SK-N-SH treated with all-trans-retinoic acid at 6 μM for 48 hours (cell line): Measurements from ENCODE around the gene CCN6.

ENCODE experiments used
- ATAC-seq: fragments of 200-7000 bp; cut with Tn5 transposase; 3 replicates; pipeline ENCODE4 v1.9.1; 2020; ENCODE audit warnings: mild to moderate bottlenecking, moderate library complexity
- ARNTL ChIP-seq: fragments of 450-650 bp; formaldehyde crosslinking; IDR thresholded peaks from 2 replicates; pipeline ENCODE4 v1.5.0; 2020; ENCODE audit warnings: low read depth, mild to moderate bottlenecking, moderate library complexity, borderline replicate concordance
- BACH2 ChIP-seq: fragments of 250-450 bp; sonication (Bioruptor Pico); IDR thresholded peaks from 2 replicates; pipeline ENCODE4 v1.9.0; 2021; ENCODE audit warnings: mild to moderate bottlenecking, borderline replicate concordance
- CSDC2 ChIP-seq: fragments of 250-450 bp; sonication (Bioruptor Pico); IDR thresholded peaks from 2 replicates; pipeline ENCODE4 v1.5.0; 2020; ENCODE audit warnings: mild to moderate bottlenecking, moderate library complexity
- ESRRG ChIP-seq: fragments of 250-450 bp; sonication (Bioruptor Pico); IDR thresholded peaks from 2 replicates; pipeline ENCODE4 v1.6.1; 2021; ENCODE audit warnings: mild to moderate bottlenecking
- GLIS3 ChIP-seq: fragments of 250-450 bp; sonication (Bioruptor Pico); IDR thresholded peaks from 2 replicates; pipeline ENCODE4 v1.5.0; 2020; ENCODE audit warnings: mild to moderate bottlenecking, moderate library complexity
- ISL1 ChIP-seq: fragments of 250-450 bp; sonication (Bioruptor Pico); IDR thresholded peaks from 2 replicates; pipeline ENCODE4 v2.1.2; 2022; ENCODE audit warnings: mild to moderate bottlenecking, moderate library complexity
- OSR1 ChIP-seq: fragments of 250-450 bp; sonication (Bioruptor Pico); IDR thresholded peaks from 2 replicates; pipeline ENCODE4 v1.8.0; 2022; ENCODE audit warnings: moderate library complexity, mild to moderate bottlenecking, inconsistent platforms
- PPARA ChIP-seq: fragments of 250-450 bp; sonication (Bioruptor Pico); IDR thresholded peaks from 2 replicates; pipeline ENCODE4 v1.5.0; 2020; ENCODE audit warnings: mild to moderate bottlenecking, borderline replicate concordance
- RARB ChIP-seq: fragments of 250-450 bp; sonication (Bioruptor Pico); IDR thresholded peaks from 2 replicates; pipeline ENCODE4 v1.8.0; 2021; ENCODE audit warnings: mild to moderate bottlenecking, moderate library complexity
- TOX ChIP-seq: fragments of 250-450 bp; sonication (Bioruptor Pico); IDR thresholded peaks from 2 replicates; pipeline ENCODE4 v1.8.0; 2021; ENCODE audit warnings: mild to moderate bottlenecking, moderate library complexity, borderline replicate concordance
- ZFP3 ChIP-seq: fragments of 250-450 bp; sonication (Bioruptor Pico); IDR thresholded peaks from 2 replicates; pipeline ENCODE4 v1.5.0; 2020; ENCODE audit warnings: mild to moderate bottlenecking, moderate library complexity
- ZFP30 ChIP-seq: fragments of 450-650 bp; formaldehyde crosslinking; IDR thresholded peaks from 2 replicates; pipeline ENCODE4 v1.5.0; 2022; ENCODE audit warnings: mild to moderate bottlenecking, moderate library complexity
- ZNF565 ChIP-seq: fragments of 450-650 bp; formaldehyde crosslinking; conservative IDR thresholded peaks from 2 replicates; pipeline ENCODE4 v1.5.0; 2020; ENCODE audit warnings: low read depth, mild to moderate bottlenecking, moderate library complexity
- ZNF70 ChIP-seq: fragments of 450-650 bp; formaldehyde crosslinking; IDR thresholded peaks from 2 replicates; pipeline ENCODE4 v1.5.0; 2020; ENCODE audit warnings: mild to moderate bottlenecking, moderate library complexity
- ZNF8 ChIP-seq: fragments of 450-650 bp; formaldehyde crosslinking; IDR thresholded peaks from 2 replicates; pipeline ENCODE4 v1.5.0; 2020; ENCODE audit warnings: mild to moderate bottlenecking, moderate library complexity
- TF ChIP-seq, protein P1 (sequence below): fragments of 250-450 bp; sonication (Bioruptor Pico); IDR thresholded peaks from 2 replicates; pipeline ENCODE4 v1.8.0; 2020; ENCODE audit warnings: mild to moderate bottlenecking, moderate library complexity, borderline replicate concordance
- TF ChIP-seq, protein P2 (sequence below): fragments of 250-450 bp; sonication (Bioruptor Pico); IDR thresholded peaks from 2 replicates; pipeline ENCODE4 v1.5.1; 2020; ENCODE audit warnings: low read depth, mild to moderate bottlenecking, moderate library complexity
- TF ChIP-seq, protein P3 (sequence below): fragments of 250-450 bp; sonication (Bioruptor Pico); IDR thresholded peaks from 2 replicates; pipeline ENCODE4 v1.5.1; 2021; ENCODE audit warnings: mild to moderate bottlenecking, moderate library complexity
- TF ChIP-seq, protein P4 (sequence below): fragments of 250-450 bp; sonication (Bioruptor Pico); IDR thresholded peaks from 2 replicates; pipeline ENCODE4 v1.8.0; 2021; ENCODE audit warnings: low read depth, mild to moderate bottlenecking, moderate library complexity, borderline replicate concordance
- TF ChIP-seq, protein P5 (sequence below): fragments of 250-450 bp; sonication (Bioruptor Pico); IDR thresholded peaks from 2 replicates; pipeline ENCODE4 v1.5.0; 2020; ENCODE audit warnings: mild to moderate bottlenecking, moderate library complexity

The CCN6 gene

DNA sequence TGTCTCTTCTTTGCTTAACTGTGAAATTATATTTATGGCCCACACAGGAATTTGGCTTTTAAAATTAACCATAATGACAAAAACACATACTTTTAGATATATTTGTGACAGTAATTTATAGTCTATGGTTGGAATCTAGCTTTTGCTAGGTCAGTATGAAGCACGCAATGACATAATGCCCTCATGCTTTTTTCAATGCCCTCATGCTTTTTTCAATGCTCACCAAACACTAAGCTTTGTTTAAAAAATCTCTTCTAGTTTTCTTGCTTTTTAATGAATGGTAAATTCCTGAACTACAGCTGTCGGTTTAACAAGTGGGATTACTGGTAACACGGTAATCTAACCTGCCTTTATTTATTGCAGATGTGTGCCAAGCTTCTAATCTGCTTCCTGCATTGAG, 12.7 kb downstream of the CCN6 start:
- TF ChIP-seq PPARA (no peak), GLIS3 (CRISPR knock-in tag) (no peak), ZFP3 (CRISPR knock-in tag) (no peak), ZNF8 (CRISPR knock-in tag) (no peak), ZNF70 (no peak), ARNTL (CRISPR knock-in tag) (no peak), ESRRG (no peak)
- TF ChIP-seq, protein P1, sequence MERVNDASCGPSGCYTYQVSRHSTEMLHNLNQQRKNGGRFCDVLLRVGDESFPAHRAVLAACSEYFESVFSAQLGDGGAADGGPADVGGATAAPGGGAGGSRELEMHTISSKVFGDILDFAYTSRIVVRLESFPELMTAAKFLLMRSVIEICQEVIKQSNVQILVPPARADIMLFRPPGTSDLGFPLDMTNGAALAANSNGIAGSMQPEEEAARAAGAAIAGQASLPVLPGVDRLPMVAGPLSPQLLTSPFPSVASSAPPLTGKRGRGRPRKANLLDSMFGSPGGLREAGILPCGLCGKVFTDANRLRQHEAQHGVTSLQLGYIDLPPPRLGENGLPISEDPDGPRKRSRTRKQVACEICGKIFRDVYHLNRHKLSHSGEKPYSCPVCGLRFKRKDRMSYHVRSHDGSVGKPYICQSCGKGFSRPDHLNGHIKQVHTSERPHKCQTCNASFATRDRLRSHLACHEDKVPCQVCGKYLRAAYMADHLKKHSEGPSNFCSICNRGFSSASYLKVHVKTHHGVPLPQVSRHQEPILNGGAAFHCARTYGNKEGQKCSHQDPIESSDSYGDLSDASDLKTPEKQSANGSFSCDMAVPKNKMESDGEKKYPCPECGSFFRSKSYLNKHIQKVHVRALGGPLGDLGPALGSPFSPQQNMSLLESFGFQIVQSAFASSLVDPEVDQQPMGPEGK (CRISPR knock-in tag): no peak

DNA sequence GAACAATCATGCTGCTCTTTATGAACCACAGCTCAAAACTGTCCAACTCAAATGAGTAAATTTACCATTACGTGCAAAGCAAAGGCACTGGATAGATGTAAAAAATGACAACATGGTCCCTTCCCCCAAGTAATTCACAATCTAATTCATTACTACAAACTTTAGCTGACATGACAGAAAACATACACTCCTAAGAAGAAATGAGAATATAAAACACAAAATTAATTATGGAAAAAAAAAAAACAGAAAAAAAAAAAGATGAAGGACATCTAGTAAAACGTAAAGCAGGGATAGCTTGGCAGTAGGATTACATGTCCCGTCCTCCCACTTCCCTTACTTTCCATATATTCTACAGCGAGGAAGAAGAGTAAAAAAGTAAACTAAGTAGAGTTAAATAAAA, 27.7 kb downstream of the CCN6 start:
- no peak for ATAC-seq
- TF ChIP-seq TOX (no peak), ARNTL (CRISPR knock-in tag) (no peak), ZNF70 (no peak), ESRRG (no peak), CSDC2 (CRISPR knock-in tag) (no peak), ZFP30 (CRISPR knock-in tag) (no peak), ZNF565 (CRISPR knock-in tag) (no peak), OSR1 (no peak), BACH2 (CRISPR knock-in tag) (no peak), GLIS3 (CRISPR knock-in tag) (no peak), PPARA (no peak), RARB (CRISPR knock-in tag) (no peak), ZFP3 (CRISPR knock-in tag) (no peak), ISL1 (no peak), ZNF8 (CRISPR knock-in tag) (no peak)
- TF ChIP-seq, protein P2, sequence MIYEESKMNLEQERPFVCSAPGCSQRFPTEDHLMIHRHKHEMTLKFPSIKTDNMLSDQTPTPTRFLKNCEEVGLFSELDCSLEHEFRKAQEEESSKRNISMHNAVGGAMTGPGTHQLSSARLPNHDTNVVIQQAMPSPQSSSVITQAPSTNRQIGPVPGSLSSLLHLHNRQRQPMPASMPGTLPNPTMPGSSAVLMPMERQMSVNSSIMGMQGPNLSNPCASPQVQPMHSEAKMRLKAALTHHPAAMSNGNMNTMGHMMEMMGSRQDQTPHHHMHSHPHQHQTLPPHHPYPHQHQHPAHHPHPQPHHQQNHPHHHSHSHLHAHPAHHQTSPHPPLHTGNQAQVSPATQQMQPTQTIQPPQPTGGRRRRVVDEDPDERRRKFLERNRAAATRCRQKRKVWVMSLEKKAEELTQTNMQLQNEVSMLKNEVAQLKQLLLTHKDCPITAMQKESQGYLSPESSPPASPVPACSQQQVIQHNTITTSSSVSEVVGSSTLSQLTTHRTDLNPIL (CRISPR knock-in tag): no peak
- TF ChIP-seq, protein P1 (CRISPR knock-in tag): no peak
- TF ChIP-seq, protein P3, sequence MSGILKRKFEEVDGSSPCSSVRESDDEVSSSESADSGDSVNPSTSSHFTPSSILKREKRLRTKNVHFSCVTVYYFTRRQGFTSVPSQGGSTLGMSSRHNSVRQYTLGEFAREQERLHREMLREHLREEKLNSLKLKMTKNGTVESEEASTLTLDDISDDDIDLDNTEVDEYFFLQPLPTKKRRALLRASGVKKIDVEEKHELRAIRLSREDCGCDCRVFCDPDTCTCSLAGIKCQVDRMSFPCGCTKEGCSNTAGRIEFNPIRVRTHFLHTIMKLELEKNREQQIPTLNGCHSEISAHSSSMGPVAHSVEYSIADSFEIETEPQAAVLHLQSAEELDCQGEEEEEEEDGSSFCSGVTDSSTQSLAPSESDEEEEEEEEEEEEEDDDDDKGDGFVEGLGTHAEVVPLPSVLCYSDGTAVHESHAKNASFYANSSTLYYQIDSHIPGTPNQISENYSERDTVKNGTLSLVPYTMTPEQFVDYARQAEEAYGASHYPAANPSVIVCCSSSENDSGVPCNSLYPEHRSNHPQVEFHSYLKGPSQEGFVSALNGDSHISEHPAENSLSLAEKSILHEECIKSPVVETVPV (CRISPR knock-in tag): no peak
- TF ChIP-seq, protein P4, sequence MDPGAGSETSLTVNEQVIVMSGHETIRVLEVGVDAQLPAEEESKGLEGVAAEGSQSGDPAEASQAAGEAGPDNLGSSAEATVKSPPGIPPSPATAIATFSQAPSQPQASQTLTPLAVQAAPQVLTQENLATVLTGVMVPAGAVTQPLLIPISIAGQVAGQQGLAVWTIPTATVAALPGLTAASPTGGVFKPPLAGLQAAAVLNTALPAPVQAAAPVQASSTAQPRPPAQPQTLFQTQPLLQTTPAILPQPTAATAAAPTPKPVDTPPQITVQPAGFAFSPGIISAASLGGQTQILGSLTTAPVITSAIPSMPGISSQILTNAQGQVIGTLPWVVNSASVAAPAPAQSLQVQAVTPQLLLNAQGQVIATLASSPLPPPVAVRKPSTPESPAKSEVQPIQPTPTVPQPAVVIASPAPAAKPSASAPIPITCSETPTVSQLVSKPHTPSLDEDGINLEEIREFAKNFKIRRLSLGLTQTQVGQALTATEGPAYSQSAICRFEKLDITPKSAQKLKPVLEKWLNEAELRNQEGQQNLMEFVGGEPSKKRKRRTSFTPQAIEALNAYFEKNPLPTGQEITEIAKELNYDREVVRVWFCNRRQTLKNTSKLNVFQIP (CRISPR knock-in tag): no peak
- TF ChIP-seq, protein P5, sequence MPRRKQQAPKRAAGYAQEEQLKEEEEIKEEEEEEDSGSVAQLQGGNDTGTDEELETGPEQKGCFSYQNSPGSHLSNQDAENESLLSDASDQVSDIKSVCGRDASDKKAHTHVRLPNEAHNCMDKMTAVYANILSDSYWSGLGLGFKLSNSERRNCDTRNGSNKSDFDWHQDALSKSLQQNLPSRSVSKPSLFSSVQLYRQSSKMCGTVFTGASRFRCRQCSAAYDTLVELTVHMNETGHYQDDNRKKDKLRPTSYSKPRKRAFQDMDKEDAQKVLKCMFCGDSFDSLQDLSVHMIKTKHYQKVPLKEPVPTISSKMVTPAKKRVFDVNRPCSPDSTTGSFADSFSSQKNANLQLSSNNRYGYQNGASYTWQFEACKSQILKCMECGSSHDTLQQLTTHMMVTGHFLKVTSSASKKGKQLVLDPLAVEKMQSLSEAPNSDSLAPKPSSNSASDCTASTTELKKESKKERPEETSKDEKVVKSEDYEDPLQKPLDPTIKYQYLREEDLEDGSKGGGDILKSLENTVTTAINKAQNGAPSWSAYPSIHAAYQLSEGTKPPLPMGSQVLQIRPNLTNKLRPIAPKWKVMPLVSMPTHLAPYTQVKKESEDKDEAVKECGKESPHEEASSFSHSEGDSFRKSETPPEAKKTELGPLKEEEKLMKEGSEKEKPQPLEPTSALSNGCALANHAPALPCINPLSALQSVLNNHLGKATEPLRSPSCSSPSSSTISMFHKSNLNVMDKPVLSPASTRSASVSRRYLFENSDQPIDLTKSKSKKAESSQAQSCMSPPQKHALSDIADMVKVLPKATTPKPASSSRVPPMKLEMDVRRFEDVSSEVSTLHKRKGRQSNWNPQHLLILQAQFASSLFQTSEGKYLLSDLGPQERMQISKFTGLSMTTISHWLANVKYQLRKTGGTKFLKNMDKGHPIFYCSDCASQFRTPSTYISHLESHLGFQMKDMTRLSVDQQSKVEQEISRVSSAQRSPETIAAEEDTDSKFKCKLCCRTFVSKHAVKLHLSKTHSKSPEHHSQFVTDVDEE (CRISPR knock-in tag): no peak

More for the DNA sequence above, 12.7 kb downstream of the CCN6 start:
- ATAC-seq: no peak
